ENCODE measurements around the gene CNP.

DNA sequence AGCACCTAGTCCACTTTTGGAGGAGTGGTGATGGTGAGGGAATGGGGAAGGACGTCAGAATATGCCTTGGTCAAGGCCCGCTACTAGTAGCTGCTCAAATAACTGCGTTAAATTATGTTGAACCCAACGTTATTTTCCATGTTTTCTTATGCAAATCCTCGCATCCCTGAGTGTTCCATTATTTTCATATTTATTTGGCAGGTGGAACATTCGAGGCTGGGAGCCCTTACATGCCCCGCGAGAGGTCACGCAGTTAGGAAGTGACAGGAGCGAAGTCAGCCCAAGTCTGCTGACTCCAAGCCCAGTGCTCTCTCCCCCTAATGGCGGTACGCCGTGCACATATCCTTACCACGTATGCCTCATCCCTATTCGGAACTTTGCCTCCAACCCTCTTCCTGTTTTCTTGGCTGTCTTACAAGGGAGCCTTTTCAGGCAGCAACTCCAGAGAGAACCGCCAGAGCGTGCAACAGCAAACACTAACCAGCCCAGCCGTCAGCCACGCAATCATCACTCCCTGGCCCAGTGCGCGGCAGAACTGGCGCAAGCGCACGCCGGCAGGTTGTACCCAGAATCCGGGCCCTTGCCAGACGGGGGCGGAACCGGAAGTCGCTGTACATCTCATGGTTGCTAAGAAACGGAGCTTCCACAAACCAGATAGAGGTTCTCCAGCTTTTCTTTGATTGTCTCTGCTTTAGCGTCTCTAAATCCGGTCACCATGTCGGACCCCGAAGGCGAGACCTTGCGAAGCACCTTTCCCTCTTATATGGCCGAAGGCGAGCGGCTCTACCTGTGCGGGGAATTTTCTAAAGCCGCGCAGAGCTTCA lies 36.4 kb upstream of the CNP start, which contains the start of gene ODAD4:
- TF ChIP-seq YY1 (IDR thresholded peaks at IDR 0.05; ENCODE audit: low read depth) = no peak
- TF ChIP-seq EP300 (IDR thresholded peaks at IDR 0.05; ENCODE audit: borderline replicate concordance) = no peak
- TF ChIP-seq, protein P1, sequence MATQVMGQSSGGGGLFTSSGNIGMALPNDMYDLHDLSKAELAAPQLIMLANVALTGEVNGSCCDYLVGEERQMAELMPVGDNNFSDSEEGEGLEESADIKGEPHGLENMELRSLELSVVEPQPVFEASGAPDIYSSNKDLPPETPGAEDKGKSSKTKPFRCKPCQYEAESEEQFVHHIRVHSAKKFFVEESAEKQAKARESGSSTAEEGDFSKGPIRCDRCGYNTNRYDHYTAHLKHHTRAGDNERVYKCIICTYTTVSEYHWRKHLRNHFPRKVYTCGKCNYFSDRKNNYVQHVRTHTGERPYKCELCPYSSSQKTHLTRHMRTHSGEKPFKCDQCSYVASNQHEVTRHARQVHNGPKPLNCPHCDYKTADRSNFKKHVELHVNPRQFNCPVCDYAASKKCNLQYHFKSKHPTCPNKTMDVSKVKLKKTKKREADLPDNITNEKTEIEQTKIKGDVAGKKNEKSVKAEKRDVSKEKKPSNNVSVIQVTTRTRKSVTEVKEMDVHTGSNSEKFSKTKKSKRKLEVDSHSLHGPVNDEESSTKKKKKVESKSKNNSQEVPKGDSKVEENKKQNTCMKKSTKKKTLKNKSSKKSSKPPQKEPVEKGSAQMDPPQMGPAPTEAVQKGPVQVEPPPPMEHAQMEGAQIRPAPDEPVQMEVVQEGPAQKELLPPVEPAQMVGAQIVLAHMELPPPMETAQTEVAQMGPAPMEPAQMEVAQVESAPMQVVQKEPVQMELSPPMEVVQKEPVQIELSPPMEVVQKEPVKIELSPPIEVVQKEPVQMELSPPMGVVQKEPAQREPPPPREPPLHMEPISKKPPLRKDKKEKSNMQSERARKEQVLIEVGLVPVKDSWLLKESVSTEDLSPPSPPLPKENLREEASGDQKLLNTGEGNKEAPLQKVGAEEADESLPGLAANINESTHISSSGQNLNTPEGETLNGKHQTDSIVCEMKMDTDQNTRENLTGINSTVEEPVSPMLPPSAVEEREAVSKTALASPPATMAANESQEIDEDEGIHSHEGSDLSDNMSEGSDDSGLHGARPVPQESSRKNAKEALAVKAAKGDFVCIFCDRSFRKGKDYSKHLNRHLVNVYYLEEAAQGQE (IDR thresholded peaks at IDR 0.05; ENCODE audit: low read depth) = no peak
